Progenitor cell of endocrine pancreas (in vitro differentiated cells): ENCODE data around the gene EFL1. TPM values are rescaled to one million over a fixed set of nuclear protein-coding genes. Genes with fewer than 3 reads are reported as not detected.

ENCODE experiments used
- DNase-seq: peaks from one replicate; pipeline ENCODE4 v3.0.0; 2021; ENCODE audit warnings: low spot score; ENCODE audit not compliant: unreplicated experiment
- H3K27ac Mint-ChIP-seq: 2 replicates; pipeline ENCODE4 v1.8.0; 2021; ENCODE audit warnings: mild to moderate bottlenecking, moderate library complexity, mixed read lengths
- H3K27me3 Mint-ChIP-seq: 2 replicates; pipeline ENCODE4 v1.8.0; 2021; ENCODE audit warnings: mixed read lengths
- H3K36me3 Mint-ChIP-seq: 2 replicates; pipeline ENCODE4 v1.8.0; 2022; ENCODE audit warnings: mixed read lengths; ENCODE audit not compliant: insufficient read depth
- H3K4me1 Mint-ChIP-seq: 2 replicates; pipeline ENCODE4 v1.8.0; 2021; ENCODE audit warnings: low read depth, mixed read lengths
- H3K4me3 Mint-ChIP-seq: 2 replicates; pipeline ENCODE4 v1.8.0; 2021; ENCODE audit warnings: low read depth, mild to moderate bottlenecking, moderate library complexity, mixed read lengths
- H3K9me3 Mint-ChIP-seq: 2 replicates; pipeline ENCODE4 v1.8.0; 2021; ENCODE audit warnings: low read depth, mixed read lengths
- total RNA-seq: library from RNA; stranded (reverse); gene quantifications from 2 replicates; pipeline ENCODE4 v1.2.1, GENCODE V29; 2021
- TF ChIP-seq, protein P1 (sequence below): fragments of 200-600 bp; sonication (generic); IDR thresholded peaks from one replicate; pipeline ENCODE4 v1.5.0; 2021; ENCODE audit warnings: antibody characterized with exemption, mild to moderate bottlenecking; ENCODE audit not compliant: unreplicated experiment

The EFL1 gene
- total RNA-seq, 1 donor from 2014 or later: 31.1 TPM

DNA sequence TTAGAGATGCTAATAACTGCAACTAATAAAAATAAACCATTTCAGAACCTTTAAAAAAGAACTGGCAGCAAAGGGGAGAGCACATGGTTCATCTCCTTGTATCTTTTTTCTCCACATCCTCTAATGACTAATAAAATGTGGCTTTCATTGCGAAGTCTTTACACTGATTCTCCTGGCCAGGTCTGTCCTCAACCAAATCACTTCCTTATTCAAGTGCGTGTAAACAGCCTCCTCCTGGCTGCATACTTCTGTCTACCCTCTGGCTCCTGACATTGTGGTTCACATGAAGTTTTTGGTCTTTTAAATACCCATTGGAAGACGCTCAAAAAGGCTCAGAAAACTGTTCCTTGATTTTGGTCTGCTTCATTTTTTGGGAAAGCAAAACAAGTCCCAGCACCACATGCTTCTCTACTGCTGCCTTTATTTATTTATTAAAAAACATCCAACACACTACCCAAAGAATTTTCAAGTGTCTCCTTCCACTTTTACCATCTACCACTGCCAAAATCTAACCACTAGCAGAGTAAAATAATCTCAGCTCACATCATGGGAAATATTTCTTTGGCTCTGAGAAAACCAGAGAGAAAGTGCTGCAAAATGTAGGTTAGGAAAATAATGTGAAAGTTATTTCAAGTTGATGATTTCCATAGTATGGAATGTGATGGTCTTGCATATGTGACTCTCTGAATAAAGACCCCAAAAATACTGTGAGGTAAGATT lies 85.1 kb downstream of the EFL1 start:
- Mint-ChIP-seq H3K4me3 (no peak overlapping the region), H3K36me3 (no peaks in the 10 kb centered on the region), H3K27me3 (no peaks in the 10 kb centered on the region), H3K4me1 (no peaks in the 10 kb centered on the region), H3K9me3 (no peaks in the 10 kb centered on the region), H3K27ac (no peak overlapping the region)
- TF ChIP-seq, protein P1, sequence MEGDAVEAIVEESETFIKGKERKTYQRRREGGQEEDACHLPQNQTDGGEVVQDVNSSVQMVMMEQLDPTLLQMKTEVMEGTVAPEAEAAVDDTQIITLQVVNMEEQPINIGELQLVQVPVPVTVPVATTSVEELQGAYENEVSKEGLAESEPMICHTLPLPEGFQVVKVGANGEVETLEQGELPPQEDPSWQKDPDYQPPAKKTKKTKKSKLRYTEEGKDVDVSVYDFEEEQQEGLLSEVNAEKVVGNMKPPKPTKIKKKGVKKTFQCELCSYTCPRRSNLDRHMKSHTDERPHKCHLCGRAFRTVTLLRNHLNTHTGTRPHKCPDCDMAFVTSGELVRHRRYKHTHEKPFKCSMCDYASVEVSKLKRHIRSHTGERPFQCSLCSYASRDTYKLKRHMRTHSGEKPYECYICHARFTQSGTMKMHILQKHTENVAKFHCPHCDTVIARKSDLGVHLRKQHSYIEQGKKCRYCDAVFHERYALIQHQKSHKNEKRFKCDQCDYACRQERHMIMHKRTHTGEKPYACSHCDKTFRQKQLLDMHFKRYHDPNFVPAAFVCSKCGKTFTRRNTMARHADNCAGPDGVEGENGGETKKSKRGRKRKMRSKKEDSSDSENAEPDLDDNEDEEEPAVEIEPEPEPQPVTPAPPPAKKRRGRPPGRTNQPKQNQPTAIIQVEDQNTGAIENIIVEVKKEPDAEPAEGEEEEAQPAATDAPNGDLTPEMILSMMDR: no peak
- DNase-seq: no peak

GRCh38 chr15:82176542-82176941 lies 86.0 kb downstream of the EFL1 start:
- TF ChIP-seq, protein P1: no peak

DNA sequence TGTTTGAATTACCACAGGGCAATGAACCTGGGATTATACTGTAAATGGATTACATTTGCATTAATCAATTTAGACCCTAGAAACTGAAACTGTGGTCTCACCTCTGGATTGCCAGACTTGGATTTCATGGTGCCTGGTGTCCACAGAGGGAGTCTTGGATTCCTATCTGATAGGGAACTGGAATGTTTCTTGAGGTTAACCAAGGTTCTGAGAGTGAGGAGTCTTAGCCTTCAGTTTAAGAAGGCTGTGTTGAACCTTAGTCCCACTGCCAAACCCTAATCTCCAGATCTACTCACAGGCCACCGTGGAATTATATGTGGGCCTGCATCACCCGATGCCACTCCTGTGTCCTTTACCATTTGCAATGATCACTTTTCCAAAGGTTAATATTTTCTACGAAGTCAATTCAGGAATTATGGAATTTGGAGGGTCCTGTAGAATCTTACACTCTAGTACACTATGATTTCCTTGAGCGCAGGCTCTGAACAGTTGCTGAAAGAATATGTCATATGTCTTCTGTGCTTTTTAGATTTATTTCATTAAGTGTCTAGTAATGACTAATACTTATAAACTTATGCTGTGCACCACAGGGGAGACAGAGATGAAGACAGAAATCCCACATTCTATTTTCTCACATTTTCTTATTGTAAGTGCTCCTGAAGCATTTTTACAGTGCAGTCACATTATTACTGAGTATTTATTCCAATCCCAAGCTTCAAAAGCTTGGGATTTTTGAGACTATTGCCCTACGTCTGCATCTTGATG lies 87.9 kb downstream of the EFL1 start:
- Mint-ChIP-seq H3K36me3 (peaks cover 3% of the 10 kb centered on the region), H3K27me3 (no peaks in the 10 kb centered on the region), H3K4me1 (peaks cover 3% of the 10 kb centered on the region), H3K27ac (no peak overlapping the region), H3K9me3 (no peaks in the 10 kb centered on the region), H3K4me3 (no peak overlapping the region)
- TF ChIP-seq, protein P1: no peak
- no peak for DNase-seq

More at GRCh38 chr15:82176542-82176941, 86.0 kb downstream of the EFL1 start:
- Mint-ChIP-seq H3K9me3 (no peaks in the 10 kb centered on the region), H3K27me3 (no peaks in the 10 kb centered on the region), H3K27ac (no peak overlapping the region), H3K4me3 (no peak overlapping the region), H3K4me1 (no peaks in the 10 kb centered on the region), H3K36me3 (no peaks in the 10 kb centered on the region)
- DNase-seq: no peak

GRCh38 chr15:82173108-82173507 lies 89.4 kb downstream of the EFL1 start:
- Mint-ChIP-seq H3K4me1 (peaks cover 3% of the 10 kb centered on the region), H3K27me3 (no peaks in the 10 kb centered on the region), H3K4me3 (no peak overlapping the region), H3K36me3 (peaks cover 8% of the 10 kb centered on the region), H3K9me3 (no peaks in the 10 kb centered on the region), H3K27ac (no peak overlapping the region)
- TF ChIP-seq, protein P1: no peak
- DNase-seq: no peak

- peaks cover 3% of the 10 kb centered on the region for H3K4me1 Mint-ChIP-seq
- H3K36me3 Mint-ChIP-seq: peaks cover 8% of the 10 kb centered on the region
- no peaks in the 10 kb centered on the region for H3K27me3 Mint-ChIP-seq
- no peaks in the 10 kb centered on the region for H3K9me3 Mint-ChIP-seq
- H3K4me3 Mint-ChIP-seq: no peak overlapping the region
- TF ChIP-seq, protein P1: no peak
- no peak overlapping the region for H3K27ac Mint-ChIP-seq
- DNase-seq: no peak
These were observed 90.0 kb downstream of the EFL1 start for GRCh38 chr15:82172506-82172905.
